HG03558 (cell line): Measurements from ENCODE around the gene DRC1.
"Not testable (repeated sequence)": the region's sequence is repeated elsewhere in the genome, so short reads cannot be mapped to it uniquely, and the experiment has no call there.

Experiments
- ATAC-seq: cut with Tn5 transposase; IDR thresholded peaks from one replicate; pipeline ENCODE4 v1.9.1; 2021; ENCODE audit warnings: moderate number of reproducible peaks; ENCODE audit not compliant: unreplicated experiment; ENCODE audit errors: extremely low read depth

DRC1 gene

DNA sequence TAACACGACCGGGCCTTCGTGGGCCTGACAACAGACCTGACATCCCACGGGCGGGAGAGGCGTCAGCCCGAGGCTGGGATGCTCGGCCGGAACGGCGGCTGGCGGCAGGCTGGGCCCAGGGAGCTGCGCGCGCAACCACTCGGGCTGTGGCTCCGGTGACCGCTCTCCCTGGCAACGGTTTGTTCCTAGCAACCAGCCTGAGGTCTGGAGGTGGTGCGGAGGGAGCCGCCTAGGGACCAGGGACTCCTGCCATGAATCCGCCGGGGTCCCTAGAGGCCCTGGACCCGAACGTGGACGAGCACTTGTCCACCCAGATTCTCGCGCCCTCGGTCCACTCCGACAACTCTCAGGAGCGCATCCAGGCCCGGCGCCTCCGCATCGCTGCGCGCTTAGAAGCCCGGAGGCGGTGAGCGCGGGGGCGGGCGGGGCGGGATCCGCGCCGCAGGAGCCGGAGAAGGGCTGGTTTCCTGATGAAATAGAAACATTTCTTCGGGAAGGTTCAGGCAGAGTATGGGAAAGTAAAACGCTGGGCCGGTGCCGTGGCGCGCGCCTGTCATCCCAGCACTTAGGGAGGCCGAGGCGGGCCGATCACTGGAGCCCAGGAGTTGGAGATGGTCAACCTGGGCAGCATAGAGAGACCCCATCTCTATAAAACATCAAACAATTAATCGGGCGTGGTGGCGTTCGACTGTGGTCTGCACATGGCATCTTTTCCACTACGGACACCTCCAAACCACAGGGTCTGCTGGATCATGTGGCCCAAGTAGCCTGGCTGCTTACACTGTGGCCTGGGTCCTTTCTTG, at the start of gene DRC1:
Gene DRC1, plus strand, starts transcription at position 182 of the 803 bp plus-strand sequence. Its CDS starts 70 bp downstream, at position 252.
- ATAC-seq, result no peak

GRCh38 chr2:26352892-26353291, 48.8 kb upstream of the DRC1 start:
- no peak for ATAC-seq

DNA sequence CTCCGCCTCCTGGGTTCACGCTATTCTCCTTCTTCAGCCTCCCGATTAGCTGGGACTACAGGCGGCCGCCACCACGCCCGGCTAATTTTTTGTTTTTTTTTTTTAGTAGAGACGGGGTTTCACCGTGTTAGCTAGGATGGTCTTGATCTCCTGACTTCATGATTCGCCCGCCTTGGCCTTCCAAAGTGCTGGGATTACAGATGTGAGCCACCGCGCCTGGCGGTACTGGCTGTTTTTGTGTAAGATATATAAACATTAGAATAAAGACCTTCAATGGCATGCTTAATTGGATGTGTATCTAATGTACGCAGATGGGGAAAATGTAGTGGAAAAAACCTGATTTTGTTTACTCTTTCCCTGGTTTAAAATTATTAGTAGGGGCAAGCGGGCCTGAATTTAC, 47.3 kb upstream of the DRC1 start:
- ATAC-seq, result not testable (repeated sequence)

DNA sequence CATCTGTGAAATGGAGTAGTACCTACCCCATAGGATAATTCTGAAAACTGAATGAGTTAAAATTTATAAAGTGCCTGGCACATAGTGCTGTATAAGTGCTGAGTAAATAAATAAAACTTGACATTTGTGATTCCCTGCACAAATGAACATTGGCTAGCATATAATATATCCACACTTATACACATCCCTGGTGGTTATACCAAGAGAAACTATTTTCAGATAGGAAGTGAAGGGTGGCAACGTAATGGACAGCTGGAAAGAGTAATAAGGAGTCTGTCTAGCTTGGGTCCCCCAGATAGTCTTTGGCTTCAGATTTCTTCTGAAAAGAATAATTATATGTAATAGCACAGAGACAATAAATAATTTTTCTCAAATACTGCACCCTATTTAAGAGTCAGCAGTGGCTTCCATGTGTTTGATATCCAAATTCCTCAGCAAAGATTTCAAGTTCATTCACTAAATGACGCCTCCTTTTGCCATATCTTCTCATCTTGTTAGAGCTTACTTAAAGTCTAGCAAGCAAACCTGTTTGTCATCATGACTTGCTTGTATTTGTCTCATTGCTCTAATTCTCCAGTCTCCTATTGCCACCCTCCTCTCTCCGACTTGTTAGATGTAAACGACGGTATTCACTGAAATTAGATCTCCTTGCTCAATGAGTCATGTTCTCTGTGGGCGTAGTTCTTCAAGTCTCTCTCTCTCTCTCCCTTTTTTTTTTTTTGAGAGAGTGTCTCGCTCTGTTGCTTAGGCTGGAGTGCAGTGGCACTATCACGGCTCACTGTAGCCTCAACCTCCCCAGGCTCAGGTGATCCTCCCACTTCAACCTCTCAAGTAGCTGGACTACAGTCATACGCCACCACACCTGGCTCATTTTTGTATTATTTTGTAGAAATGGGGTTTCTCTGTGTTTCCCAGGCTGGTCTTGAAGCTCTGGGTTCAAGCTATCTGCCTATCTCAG, 46.4 kb upstream of the DRC1 start:
- ATAC-seq, result no peak

- ATAC-seq, result no peak
Measured at GRCh38 chr2:26356111-26356510, 45.6 kb upstream of the DRC1 start.

DNA sequence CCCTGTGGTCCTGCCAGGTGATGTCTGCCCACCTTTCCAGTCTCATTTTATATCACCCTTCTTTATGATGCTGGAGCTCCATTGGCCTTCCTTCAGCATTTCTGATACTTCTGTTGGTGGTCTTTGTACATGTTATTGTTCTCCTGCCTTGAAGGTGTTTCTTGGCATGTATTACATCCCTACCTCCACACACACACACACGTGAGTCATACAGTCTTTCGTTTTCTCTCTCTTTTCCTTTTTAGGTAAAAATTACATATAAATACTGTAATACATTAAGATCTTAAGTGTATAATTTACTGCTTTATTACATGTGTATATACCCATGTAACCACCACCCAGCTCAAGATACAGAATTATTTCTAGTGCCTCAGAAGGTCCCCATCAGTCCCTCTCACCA, 44.9 kb upstream of the DRC1 start:
- ATAC-seq, result no peak

GRCh38 chr2:26359886-26360473, 41.7 kb upstream of the DRC1 start:
- no peak for ATAC-seq

GRCh38 chr2:26363323-26363722, 38.4 kb upstream of the DRC1 start:
- no peak for ATAC-seq

- no peak for ATAC-seq
Measured at GRCh38 chr2:26363958-26364357, 37.8 kb upstream of the DRC1 start.

GRCh38 chr2:26364669-26365068, 37.1 kb upstream of the DRC1 start:
- no peak for ATAC-seq

- no peak for ATAC-seq
Measured at GRCh38 chr2:26366957-26367356, 34.8 kb upstream of the DRC1 start.

DNA sequence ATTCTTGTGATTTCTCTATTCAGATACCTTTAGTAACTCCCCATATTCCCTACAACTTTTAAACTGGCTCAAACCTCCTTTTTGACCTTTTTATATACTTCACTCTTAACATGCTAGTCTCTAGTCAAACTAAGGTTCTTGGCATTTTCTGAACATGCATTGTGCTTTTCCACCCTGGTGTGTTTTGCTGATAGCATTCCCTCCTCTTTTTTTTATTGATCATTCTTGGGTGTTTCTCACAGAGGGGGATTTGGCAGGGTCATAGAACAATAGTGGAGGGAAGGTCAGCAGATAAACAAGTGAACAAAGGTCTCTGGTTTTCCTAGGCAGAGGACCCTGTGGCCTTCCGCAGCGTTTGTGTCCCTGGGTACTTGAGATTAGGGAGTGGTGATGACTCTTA, 32.1 kb upstream of the DRC1 start:
- not testable (repeated sequence) for ATAC-seq

GRCh38 chr2:26370909-26371308, 30.8 kb upstream of the DRC1 start:
- ATAC-seq, result not testable (repeated sequence)

GRCh38 chr2:26376799-26377198, 24.9 kb upstream of the DRC1 start:
- no peak for ATAC-seq

- ATAC-seq, result no peak
Measured at GRCh38 chr2:26380281-26380680, 21.4 kb upstream of the DRC1 start.

- ATAC-seq, result no peak
Measured at GRCh38 chr2:26382564-26382963, 19.2 kb upstream of the DRC1 start.

- ATAC-seq, result no peak
Measured at GRCh38 chr2:26384183-26384582, 17.5 kb upstream of the DRC1 start.

GRCh38 chr2:26384597-26384996, 17.1 kb upstream of the DRC1 start:
- ATAC-seq, result no peak

GRCh38 chr2:26387189-26387588, 14.5 kb upstream of the DRC1 start:
- no peak for ATAC-seq

GRCh38 chr2:26394694-26395093, 7.0 kb upstream of the DRC1 start:
- ATAC-seq, result no peak

DNA sequence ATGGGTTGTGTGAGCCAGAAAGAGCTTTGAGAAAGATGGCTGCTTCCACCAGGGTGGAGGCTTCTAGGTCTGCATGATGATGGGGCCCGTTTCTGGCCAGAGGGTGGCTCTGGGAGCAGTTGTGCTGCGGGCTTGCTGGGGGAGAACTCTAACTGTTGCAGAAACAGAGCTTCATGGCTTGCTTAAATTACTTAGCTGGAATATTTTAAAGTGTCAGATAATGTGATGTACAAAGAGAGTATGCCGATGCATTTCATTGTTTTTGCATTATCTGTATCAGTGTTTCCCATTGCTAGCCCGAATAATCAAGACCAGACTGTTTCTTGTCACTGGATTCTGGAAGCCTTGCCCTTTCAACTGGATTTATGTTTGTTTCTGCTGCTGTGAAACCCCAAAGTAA, 6.3 kb upstream of the DRC1 start:
- ATAC-seq, result no peak
